Measurements from ENCODE around the gene TPT1.
"Not testable (repeated sequence)": the region's sequence is repeated elsewhere in the genome, so short reads cannot be mapped to it uniquely, and the experiment has no call there.

Gene TPT1

GRCh38 chr13:45301263-45301662 is 39.7 kb downstream of the TPT1 start:
- no peak for DNase-seq (ENCODE audit: low read depth)

DNA sequence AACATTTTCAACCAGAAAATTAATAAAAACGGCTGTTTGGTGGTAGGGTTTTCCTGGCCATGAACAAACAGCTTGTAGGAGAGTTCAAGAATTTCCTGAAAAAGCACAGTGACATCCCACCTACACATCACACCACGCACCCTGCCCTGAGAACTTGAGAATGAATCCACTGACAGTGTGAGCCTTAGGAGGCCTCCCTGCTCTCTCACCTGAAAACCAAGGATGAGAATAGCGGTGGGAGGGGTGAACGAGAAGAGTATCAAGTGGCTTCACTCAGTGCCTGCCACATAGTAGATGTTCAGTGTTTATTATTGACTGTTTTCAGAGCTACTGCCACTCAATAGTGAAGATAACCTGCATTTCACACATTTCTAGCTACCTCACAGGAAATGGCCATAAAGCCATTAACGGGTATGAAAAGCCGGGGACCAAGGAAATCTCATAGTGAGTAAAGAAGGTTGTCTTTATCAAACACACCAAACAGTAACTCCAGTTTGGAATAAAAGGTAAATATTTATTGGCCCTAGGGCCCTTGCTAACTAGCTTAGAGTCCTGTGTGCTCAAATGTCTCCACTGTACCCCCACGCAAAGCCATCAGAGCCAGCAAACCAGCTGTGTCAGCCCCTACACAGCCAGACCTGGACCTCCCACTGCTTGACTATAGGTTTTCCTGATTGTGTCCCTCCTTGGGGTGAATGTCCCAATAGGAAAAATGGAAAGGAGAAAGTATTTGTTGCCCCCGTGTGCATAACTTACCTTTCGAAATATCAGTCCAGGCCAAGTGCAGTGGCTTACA is 40.6 kb downstream of the TPT1 start:
- no peak for DNase-seq (ENCODE audit: low read depth)

- no peak for DNase-seq (ENCODE audit: low read depth)
Observed at GRCh38 chr13:45299194-45299593, 41.8 kb downstream of the TPT1 start.

- not testable (repeated sequence) for DNase-seq (ENCODE audit: low read depth)
Observed at GRCh38 chr13:45298550-45298949, 42.4 kb downstream of the TPT1 start.

- no peak for DNase-seq (ENCODE audit: low read depth)
Observed at GRCh38 chr13:45298206-45298505, 42.8 kb downstream of the TPT1 start.

DNA sequence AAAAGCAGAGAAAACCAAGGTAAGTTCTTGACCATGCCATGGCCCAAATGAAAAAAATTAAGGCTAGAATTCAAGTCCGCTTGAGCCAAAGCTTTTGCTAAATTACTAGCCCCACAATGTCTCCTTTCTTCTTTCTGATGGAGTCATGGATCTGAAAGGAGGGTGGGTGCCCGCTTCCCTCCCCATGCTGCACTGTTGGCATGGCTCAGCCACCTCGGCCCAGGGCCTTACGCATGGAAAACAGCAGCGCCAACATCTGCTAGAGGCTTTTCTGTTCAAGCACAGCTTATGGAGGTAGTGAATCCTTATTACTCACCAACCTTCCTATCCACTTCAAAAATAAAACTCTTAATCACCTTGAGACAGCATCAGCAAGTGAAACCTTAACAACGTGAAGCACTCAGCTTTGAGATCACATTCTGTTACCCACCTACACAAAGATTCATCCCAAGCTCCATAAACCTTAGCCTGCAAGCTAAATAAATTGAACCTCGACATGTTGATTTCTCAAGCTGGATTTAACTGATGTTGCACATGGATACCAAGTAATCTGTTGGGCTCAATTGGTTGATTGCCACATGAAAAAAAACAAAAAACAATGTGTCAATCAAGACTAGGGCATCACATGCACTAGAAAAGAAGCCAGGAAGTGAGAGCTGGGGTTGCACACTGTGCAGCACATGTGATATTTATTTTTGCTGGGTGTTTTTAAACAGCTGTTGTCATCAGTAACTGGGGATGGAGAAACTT is 43.4 kb downstream of the TPT1 start:
- no peak for DNase-seq (ENCODE audit: low read depth)

- DNase-seq (ENCODE audit: low read depth) = no peak
Observed at GRCh38 chr13:45296259-45296658, 44.7 kb downstream of the TPT1 start.

DNA sequence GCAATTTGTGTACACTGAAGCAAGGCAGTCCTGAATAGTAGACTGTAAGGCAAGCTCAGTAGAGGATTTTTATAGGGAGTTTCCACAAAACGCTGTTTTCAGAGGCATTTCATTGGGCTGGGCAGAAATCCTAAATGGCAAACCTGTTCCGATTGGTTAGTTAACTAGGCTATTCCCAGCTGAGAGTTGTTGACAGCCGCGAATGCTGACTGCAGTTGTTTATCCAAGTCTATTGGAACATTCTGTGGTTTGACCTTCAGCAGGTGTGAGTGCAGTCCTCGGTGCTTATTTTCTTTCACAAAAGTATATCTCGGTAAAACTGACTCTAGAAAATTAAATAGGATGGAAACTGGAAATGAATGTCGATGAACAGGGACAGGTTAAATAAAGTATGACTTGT is 45.4 kb downstream of the TPT1 start:
- no peak for DNase-seq (ENCODE audit: low read depth)

DNA sequence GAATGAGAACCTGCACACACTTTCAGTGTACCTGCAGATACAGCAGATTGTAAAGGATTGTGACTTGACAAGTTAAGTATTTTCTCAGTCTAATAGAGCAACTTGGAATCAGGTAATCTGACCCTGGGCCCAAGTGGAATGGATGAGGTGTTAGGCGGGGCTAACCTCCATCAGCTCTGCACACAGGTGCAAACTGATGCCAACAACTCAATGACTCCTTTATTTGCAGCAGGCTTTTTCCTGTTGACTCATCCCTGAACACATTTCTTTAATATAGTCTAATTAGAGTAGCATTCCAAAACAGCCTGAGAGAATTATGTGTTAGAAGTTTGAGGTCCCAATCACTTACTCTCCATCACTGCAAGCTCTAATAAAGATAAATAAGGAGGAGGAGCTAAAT is 48.8 kb downstream of the TPT1 start:
- no peak for DNase-seq (ENCODE audit: low read depth)

DNA sequence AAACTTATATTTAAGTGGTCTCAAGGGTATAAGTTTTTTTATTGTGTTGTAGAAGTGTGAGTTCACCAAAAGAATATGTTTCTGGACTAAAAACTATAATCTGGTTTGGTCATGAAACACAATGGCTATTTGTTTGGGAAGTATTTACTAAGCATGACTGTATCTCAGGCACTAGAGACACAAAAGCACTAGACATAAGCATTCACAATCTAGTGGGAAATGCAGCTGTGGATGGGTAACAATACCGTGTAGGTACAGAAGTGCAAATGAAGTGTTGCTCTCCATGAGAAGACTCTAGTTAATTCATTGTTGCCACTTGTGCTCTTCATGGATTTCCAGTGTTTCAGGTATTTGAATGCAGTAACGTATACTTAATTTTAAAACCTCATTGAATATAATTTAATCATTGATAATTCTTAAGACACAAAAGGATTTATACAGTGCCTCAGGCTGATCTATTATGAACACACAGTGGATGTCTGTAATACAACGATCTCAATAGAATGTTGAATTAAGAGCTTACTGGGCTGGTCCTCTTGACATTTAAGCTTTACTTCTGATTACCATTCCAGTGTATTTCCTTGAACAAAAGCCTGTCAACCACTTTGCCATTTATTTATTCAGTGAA is 50.9 kb downstream of the TPT1 start:
- no peak for DNase-seq (ENCODE audit: low read depth)
